ENCODE results near the gene FASTK. TPM values are rescaled to one million over a fixed set of nuclear protein-coding genes. Genes with fewer than 3 reads are reported as not detected.
A peak's percentile ranks its signal among the peaks of the same experiment; 100 is the strongest.

FASTK gene
- total RNA-seq, 4 donors from 2014 or later = 51.3 to 82.2 (median 60.8) TPM

DNA sequence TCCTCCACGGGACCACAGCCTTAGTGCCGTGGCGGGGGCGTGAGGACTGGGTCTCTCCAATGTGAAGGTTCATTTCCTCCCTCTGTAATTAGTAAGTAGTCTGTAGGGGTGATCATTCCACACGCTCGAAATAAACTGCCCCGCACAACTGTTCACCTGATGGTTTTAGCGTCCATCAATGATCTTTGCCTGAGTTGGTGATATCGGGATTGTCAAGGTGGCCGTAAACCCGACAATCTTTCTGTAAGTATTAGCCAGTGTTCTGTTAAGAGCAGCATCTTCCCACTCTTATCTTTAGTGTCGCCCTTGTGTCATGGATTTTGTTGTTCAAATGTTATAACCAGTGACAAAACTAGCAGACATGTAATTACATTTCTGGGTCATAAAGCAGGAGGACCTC lies 23.4 kb upstream of the FASTK start:
- Histone ChIP-seq H3K4me1 (peaks cover 0 to 43% (median 15%) of the 10 kb centered on the region in 3 donors), H3K27ac (no peak overlapping the region), H3K4me3 (no peak overlapping the region), H3K9me3 (no peaks in the 10 kb centered on the region), H3K36me3 (peaks cover 0 to 22% of the 10 kb centered on the region in 2 donors), H3K27me3 (no peaks in the 10 kb centered on the region)
- ATAC-seq = no peak
- TF ChIP-seq POLR2A (IDR thresholded peaks at IDR 0.05) (no peak), EP300 (IDR thresholded peaks at IDR 0.05) (no peak), POLR2AphosphoS5 (IDR thresholded peaks at IDR 0.05) (no peak)
- TF ChIP-seq, protein P1, sequence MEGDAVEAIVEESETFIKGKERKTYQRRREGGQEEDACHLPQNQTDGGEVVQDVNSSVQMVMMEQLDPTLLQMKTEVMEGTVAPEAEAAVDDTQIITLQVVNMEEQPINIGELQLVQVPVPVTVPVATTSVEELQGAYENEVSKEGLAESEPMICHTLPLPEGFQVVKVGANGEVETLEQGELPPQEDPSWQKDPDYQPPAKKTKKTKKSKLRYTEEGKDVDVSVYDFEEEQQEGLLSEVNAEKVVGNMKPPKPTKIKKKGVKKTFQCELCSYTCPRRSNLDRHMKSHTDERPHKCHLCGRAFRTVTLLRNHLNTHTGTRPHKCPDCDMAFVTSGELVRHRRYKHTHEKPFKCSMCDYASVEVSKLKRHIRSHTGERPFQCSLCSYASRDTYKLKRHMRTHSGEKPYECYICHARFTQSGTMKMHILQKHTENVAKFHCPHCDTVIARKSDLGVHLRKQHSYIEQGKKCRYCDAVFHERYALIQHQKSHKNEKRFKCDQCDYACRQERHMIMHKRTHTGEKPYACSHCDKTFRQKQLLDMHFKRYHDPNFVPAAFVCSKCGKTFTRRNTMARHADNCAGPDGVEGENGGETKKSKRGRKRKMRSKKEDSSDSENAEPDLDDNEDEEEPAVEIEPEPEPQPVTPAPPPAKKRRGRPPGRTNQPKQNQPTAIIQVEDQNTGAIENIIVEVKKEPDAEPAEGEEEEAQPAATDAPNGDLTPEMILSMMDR (IDR thresholded peaks at IDR 0.05) = no peak
- WGBS, 2 donors (ENCODE audit: low coverage in 1 of 2) = 81 to 88% methylated on average over 9 of the region's 12 CpGs

DNA sequence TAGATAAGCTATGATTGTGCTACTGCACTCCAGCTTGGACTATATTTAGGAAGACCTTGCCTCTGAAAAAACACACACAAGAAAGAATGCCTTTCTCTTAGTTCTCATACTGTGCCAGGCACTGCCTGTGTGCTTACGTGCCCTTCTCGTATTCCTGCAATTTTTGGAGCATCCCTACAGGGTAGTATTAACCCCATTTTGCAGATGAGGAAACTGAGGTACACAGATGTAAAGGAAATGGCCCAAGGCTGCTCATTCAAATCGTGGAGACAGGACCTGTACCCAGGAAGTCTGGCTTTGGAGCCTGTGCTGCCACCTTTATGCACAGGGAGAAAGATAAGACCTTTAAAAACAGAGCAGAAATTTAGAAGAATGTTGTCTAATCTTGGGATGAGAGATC lies 22.4 kb upstream of the FASTK start:
- 50 to 70% methylated on average over 1 to 2 of the region's 3 CpGs for WGBS, 2 donors (ENCODE audit: low coverage in 1 of 2)
- Histone ChIP-seq H3K27me3 (no peaks in the 10 kb centered on the region), H3K36me3 (peaks cover 0 to 22% of the 10 kb centered on the region in 2 donors), H3K4me3 (no peak overlapping the region), H3K9me3 (no peaks in the 10 kb centered on the region), H3K4me1 (peaks cover 0 to 43% (median 15%) of the 10 kb centered on the region in 3 donors), H3K27ac (no peak overlapping the region)
- no peak for ATAC-seq
- TF ChIP-seq, protein P1 (IDR thresholded peaks at IDR 0.05) = no peak
- TF ChIP-seq EP300 (IDR thresholded peaks at IDR 0.05) (no peak), POLR2AphosphoS5 (IDR thresholded peaks at IDR 0.05) (no peak), POLR2A (IDR thresholded peaks at IDR 0.05) (no peak)

DNA sequence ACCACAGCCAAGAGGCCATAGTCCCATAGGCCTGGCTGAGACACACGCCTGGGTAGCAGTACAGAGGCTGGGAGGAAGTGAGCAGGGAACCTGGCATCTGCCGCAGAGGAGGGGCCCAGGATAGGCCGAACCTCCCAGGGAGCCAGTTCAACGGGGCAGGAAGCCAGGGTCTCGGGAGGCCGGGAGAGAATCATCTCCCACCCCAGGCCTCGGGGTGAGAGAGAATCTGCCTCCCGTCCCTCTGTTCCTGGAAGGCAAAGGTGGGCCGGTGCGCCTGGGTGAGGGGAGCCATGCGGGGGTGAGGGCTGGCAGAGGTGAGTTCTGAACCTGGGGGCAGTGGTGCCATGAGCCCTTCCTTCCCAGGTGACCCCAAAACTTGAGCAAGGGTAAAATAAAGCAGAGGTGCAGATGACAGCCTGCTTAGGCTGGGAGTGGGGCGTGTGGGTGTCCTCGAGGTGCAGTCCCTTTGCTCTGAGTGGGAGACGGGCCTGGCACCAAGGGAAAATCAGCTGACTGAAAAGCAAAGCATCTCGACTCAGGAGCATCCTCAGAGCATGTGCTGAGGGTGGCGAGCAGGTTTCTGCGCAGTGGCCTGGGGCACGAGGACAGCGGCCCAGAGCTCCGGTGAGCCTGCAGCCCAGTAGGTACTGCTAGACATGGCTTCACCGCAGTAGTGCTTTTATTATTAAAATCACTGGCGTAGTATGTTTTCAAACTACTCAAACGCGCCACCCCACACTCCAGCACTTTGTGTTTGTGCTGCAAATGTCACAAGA lies 21.2 kb upstream of the FASTK start:
- H3K27ac ChIP-seq = peak overlapping the region in 1 of 4 donors; percentile 7
- peaks cover 0 to 43% (median 15%) of the 10 kb centered on the region in 3 donors for H3K4me1 ChIP-seq
- 73 to 100% methylated on average over 1 to 10 of the region's 24 CpGs for WGBS, 2 donors (ENCODE audit: low coverage in 1 of 2)
- H3K4me3 ChIP-seq = no peak overlapping the region
- no peaks in the 10 kb centered on the region for H3K27me3 ChIP-seq
- H3K9me3 ChIP-seq = no peaks in the 10 kb centered on the region
- TF ChIP-seq EP300 (IDR thresholded peaks at IDR 0.05) (no peak), POLR2AphosphoS5 (IDR thresholded peaks at IDR 0.05) (no peak), POLR2A (IDR thresholded peaks at IDR 0.05) (no peak)
- TF ChIP-seq, protein P1 (IDR thresholded peaks at IDR 0.05) = no peak
- H3K36me3 ChIP-seq = peaks cover 0 to 22% of the 10 kb centered on the region in 2 donors
- ATAC-seq = no peak

DNA sequence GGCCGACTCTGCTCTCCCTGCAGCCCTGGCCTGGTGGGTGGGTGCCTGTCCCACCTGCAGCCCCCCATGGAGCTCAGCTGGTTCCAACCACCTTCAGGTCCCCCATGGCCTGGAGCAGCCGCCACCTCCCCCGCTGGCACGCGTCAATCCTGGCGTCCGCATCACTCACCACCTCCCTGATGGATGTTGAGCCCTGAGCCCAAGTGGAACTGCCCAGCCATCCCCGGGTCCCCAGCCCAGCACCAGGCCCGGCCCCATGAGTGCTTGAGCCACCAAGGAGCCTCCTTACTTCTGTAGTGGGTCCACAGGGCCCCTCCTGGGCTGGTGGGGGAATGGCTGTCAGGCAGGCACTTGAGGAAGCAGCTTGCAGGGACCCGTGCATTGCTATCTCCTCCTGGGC lies 20.3 kb upstream of the FASTK start:
- no CpG with 5 or more reads among the region's 10 CpGs for WGBS, 2 donors (ENCODE audit: low coverage in 1 of 2)
- no peak for ATAC-seq
- peaks cover 0 to 47% (median 15%) of the 10 kb centered on the region in 3 donors for H3K4me1 ChIP-seq
- no peaks in the 10 kb centered on the region for H3K9me3 ChIP-seq
- H3K27me3 ChIP-seq = no peaks in the 10 kb centered on the region
- no peak for TF ChIP-seq EP300 (IDR thresholded peaks at IDR 0.05)
- no peak for TF ChIP-seq POLR2AphosphoS5 (IDR thresholded peaks at IDR 0.05)
- TF ChIP-seq, protein P1 (IDR thresholded peaks at IDR 0.05) = no peak
- no peak for TF ChIP-seq POLR2A (IDR thresholded peaks at IDR 0.05)
- H3K4me3 ChIP-seq = no peak overlapping the region
- H3K27ac ChIP-seq = no peak overlapping the region
- peaks cover 0 to 15% of the 10 kb centered on the region in 2 donors for H3K36me3 ChIP-seq
